Right forelimb (tissue), 1 donor: ENCODE measurements around the gene RAB20.

Experiments
- DNase-seq: peaks from one replicate; pipeline ENCODE4 v3.0.0-alpha.2; 2018

The RAB20 gene

DNA sequence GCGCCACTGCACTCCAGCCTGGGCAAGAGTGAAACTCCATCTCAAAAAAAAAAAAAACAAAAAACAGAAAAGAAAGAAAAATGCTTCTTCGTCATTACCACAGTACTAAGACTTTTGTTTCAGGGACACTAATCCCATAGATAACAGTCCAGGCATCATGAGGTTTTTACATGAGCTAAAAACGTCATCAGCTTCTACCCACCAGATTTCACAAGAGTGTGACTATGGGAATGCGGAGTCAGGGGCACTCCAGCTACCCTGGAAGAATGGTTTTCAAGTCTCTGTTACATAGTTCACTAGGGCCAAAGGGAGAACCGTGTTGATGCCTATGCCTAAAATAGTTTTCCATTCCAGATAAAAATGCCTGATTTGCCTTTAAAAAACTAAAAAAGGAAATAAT, 33.2 kb downstream of the RAB20 start:
- DNase-seq = no peak

GRCh38 chr13:110525328-110526319, 35.9 kb downstream of the RAB20 start:
- DNase-seq = no peak

DNA sequence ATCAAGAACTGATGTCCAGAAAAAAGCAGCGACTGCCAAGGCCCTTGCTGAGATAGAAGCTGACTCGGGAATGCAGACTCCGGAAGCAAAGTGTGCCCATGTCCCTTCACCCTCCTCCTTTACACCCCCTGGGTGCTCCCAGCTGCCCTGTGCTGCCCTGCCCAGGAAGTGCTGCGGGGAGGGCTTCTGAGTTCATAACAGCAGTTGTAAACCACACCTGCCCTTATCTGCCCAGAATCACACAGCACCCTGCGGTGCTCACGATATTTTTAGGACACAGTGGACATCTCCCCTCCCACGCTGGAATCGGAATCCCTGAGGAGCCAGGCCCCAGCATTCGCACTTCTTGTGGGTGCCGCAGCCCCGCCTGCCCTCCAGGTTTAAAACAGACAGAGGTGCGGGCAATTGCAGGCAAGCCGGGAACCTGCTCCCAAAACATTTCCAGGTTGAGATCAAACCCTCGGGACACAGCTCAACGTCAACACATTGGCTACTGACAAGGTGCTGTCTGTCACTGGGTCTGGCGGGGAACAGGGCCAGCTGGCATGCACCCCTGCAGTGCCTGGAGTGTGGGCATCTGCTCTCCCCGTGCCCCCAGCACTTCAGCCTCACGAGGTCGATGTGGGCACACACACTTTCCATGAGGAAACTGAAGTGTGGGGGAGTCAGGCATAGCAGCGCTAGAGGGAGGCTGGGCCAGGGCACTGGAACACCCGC, 36.8 kb downstream of the RAB20 start:
- DNase-seq = no peak

DNA sequence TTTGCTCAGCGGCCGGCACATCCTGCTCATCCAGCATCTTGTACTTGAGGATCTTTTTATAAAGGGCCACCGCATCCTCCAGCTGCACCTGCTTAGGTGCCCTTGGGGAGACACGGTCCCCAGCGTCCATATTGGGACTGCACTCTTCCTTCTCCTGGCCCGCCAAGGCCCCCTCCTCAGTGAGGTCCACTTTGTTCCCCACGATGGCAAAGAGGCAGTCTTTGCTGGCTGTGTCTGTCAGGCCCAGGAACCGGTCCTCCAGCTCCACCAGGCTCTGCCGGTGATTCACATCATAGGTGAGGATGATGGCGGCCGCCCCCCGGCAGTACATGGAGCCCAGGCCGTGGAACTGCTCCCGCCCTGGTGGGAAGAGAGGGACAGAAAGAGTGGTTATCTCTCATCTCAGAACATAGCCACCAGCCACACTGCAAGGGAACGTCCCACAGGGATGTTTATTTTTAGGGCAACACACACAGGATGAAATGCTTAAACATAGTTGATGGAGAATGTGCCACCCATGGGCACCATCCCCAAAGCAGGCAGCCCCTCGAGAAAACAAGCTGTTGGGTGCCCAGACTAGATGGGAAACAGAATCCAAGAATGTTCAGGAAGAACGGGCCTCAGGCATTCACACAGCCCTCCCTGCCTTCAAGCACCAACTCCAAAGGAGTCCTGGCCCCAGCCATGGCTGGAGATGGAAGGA, 37.5 kb downstream of the RAB20 start:
- no peak for DNase-seq

GRCh38 chr13:110523180-110523579, 38.3 kb downstream of the RAB20 start:
- DNase-seq = no peak

- no peak for DNase-seq
Observed at GRCh38 chr13:110522721-110523120, 38.8 kb downstream of the RAB20 start.

- no peak for DNase-seq
Observed at GRCh38 chr13:110521946-110522345, 39.6 kb downstream of the RAB20 start.

GRCh38 chr13:110521296-110521680, 40.2 kb downstream of the RAB20 start:
- no peak for DNase-seq

DNA sequence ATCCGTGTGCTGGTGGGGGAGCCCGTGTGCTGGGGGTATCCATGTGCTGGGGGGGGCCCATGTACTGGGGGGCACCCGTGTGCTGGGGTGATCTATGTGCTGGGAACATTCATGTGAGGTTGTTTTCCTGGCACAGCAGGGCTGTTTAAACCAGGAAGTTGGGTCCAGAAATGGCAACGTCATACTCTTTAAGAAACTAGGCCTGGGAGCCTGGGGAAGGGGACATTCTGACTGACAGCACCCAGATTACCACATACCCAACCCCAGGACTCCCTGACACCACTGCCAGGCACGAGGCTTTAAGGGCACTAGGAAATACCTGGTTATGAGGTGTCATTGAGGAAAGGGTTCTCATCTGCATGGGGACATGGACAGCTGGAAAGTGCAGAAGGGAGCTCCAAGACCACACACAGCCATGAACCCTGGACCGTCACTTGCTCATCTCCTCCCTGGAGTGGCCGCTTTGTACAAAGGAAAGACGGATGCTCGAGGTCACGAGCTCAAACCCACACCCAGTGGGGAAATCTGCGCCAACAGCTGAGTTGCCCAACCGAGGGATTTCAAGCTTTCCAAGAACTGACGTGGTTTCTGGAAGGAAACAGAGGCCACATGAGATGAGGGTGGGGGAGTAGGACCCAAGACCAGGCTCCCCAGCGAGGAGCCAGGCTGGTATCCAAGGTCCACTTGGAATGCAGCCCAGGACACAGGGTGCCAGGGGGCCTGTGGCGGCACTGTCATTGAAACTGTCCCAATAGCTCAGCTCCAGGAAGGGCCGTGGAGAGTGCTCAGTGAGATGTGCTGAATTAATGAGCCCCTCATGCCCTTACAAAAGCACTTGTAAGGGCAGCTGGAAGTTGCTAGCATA, 40.9 kb downstream of the RAB20 start:
- DNase-seq = no peak

- DNase-seq = no peak
Observed at GRCh38 chr13:110519506-110519905, 42.0 kb downstream of the RAB20 start.

DNA sequence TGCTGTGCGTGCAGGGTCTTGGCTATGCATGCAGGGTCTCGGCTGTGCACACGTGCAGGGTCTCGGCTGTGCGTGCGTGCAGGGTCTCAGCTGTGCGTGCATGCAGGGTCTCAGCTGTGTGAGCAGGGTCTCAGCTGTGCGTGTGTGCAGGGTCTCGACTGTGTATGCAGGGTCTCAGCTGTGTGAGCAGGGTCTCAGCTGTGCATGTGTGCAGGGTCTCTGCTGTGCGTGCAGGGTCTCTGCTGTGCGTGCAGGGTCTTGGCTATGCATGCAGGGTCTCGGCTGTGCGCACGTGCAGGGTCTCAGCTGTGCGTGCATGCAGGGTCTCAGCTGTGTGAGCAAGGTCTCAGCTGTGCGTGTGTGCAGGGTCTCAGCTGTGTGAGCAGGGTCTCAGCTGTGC, 42.5 kb downstream of the RAB20 start:
- no peak for DNase-seq

GRCh38 chr13:110518571-110518970, 43.0 kb downstream of the RAB20 start:
- DNase-seq = no peak

DNA sequence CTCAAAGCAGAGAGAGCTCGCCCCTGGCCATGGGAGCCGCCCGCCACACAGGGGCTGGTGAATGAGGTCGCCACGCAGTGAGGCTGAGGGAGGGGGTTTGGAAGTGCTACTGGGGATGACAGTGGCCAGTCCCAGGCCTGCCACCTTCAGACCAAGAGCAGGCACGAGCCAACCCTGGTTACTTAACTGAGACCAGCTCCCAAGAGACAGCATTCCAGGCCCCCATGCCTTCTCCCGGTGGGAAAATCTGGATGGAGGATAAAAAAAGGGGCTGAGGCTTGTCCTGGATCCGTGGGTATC, 43.3 kb downstream of the RAB20 start:
- DNase-seq = no peak

- no peak for DNase-seq
Observed at GRCh38 chr13:110517505-110518225, 43.9 kb downstream of the RAB20 start.

- DNase-seq = no peak
Observed at GRCh38 chr13:110516500-110516899, 45.0 kb downstream of the RAB20 start.

- no peak for DNase-seq
Observed at GRCh38 chr13:110512198-110512740, 49.3 kb downstream of the RAB20 start.

DNA sequence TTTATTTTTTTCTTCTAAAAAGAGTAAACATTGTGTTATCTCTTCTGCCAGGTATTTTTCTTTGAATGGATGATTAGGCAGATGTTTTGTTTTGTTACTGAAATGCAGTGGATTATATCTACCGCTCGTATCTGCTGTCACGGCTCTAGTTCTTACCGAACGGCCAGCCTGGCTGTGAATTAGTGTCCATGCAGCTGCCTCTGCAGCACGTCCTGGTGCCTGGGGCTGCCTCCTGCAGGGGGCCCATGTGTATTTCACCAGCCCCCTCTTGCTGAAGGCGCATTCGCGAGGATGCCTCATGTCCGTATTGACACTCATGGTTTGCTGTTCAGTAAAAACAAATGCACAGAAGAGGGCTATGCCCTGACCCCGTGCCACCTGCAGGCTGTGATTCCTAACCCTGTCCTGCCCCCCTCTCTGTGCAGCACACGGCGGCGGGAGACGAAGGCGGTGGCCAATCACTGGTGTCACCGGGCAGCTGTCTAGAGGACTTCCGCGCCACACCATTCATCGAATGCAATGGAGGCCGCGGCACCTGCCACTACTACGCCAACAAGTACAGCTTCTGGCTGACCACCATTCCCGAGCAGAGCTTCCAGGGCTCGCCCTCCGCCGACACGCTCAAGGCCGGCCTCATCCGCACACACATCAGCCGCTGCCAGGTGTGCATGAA, 49.9 kb downstream of the RAB20 start:
- DNase-seq = no peak

GRCh38 chr13:110509971-110510786, 51.3 kb downstream of the RAB20 start:
- no peak for DNase-seq

DNA sequence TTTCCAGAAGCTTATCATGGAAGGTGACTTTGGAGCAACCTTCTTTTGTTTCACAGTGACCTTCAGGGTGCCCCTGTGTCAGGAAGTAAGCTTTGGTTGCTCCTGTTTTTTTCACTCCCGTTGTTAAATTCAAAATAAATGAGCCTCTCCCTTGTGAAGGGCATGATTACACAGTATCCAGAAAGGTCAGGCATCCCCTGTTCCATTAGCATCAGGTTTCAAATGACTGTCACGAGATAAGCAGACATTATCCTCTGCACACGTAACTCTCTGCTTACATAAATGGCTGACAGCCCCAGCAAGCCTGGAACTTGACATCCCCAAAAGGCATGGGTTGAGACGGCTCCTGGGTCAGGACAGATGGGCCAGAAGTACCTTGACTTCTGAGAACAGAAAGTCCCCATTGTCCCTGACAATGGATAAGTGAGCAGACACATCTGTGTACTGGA, 52.0 kb downstream of the RAB20 start:
- no peak for DNase-seq
